ENCODE data around the gene USP17L22. TPM values are rescaled to one million over a fixed set of nuclear protein-coding genes. Genes with fewer than 3 reads are reported as not detected.
"Not testable (repeated sequence)": the region's sequence is repeated elsewhere in the genome, so short reads cannot be mapped to it uniquely, and the experiment has no call there.

Gene USP17L22
- total and polyA plus RNA-seq, 2 donors = not detected

GRCh38 chr4:9253078-9253477 is 14.3 kb upstream of the USP17L22 start, which contains the start of gene USP17L19:
TSS of gene USP17L19 (plus strand) at chr4:9253378. CDS start at chr4:9253378, 0 bp downstream.
- H3K4me1 ChIP-seq (ENCODE audit: control insufficient read depth in 2 of 2, insufficient read depth in 2 of 2, low read length in 2 of 2); H3K9me3 ChIP-seq (ENCODE audit: control insufficient read depth in 2 of 2, insufficient read depth in 1 of 2, low read length in 1 of 2); H3K4me3 ChIP-seq (ENCODE audit: low read length in 2 of 2); DNase-seq (ENCODE audit: low read depth in 6 of 9, low spot score in 9 of 9); H3K27ac ChIP-seq (ENCODE audit: low read depth in 1 of 2, low read length in 1 of 2); H3K36me3 ChIP-seq (ENCODE audit: control insufficient read depth in 2 of 2, insufficient read depth in 2 of 2, low read length in 1 of 2); H3K27me3 ChIP-seq (ENCODE audit: control insufficient read depth in 2 of 2, insufficient read depth in 1 of 2, low read length in 1 of 2): not testable (repeated sequence)
- no CpG with 5 or more reads among the region's 13 CpGs for WGBS

GRCh38 chr4:9257824-9258223 is 9.6 kb upstream of the USP17L22 start, which contains the start of gene USP17L20:
TSS of gene USP17L20 (plus strand) at chr4:9258124. CDS start at chr4:9258124, 0 bp downstream.
- not testable (repeated sequence) for H3K9me3 ChIP-seq (ENCODE audit: control insufficient read depth in 2 of 2, insufficient read depth in 1 of 2, low read length in 1 of 2); H3K27me3 ChIP-seq (ENCODE audit: control insufficient read depth in 2 of 2, insufficient read depth in 1 of 2, low read length in 1 of 2); DNase-seq (ENCODE audit: low read depth in 6 of 9, low spot score in 9 of 9); H3K4me1 ChIP-seq (ENCODE audit: control insufficient read depth in 2 of 2, insufficient read depth in 2 of 2, low read length in 2 of 2); H3K36me3 ChIP-seq (ENCODE audit: control insufficient read depth in 2 of 2, insufficient read depth in 2 of 2, low read length in 1 of 2); H3K27ac ChIP-seq (ENCODE audit: low read depth in 1 of 2, low read length in 1 of 2); H3K4me3 ChIP-seq (ENCODE audit: low read length in 2 of 2)
- WGBS = no CpG with 5 or more reads among the region's 15 CpGs

GRCh38 chr4:9262572-9262971 is 4.8 kb upstream of the USP17L22 start, which contains the start of gene USP17L21:
TSS of gene USP17L21 (plus strand) at chr4:9262872. CDS start at chr4:9262872, 0 bp downstream.
- not testable (repeated sequence) for H3K27me3 ChIP-seq (ENCODE audit: control insufficient read depth in 2 of 2, insufficient read depth in 1 of 2, low read length in 1 of 2); H3K9me3 ChIP-seq (ENCODE audit: control insufficient read depth in 2 of 2, insufficient read depth in 1 of 2, low read length in 1 of 2); H3K36me3 ChIP-seq (ENCODE audit: control insufficient read depth in 2 of 2, insufficient read depth in 2 of 2, low read length in 1 of 2); H3K4me3 ChIP-seq (ENCODE audit: low read length in 2 of 2); H3K4me1 ChIP-seq (ENCODE audit: control insufficient read depth in 2 of 2, insufficient read depth in 2 of 2, low read length in 2 of 2); H3K27ac ChIP-seq (ENCODE audit: low read depth in 1 of 2, low read length in 1 of 2); DNase-seq (ENCODE audit: low read depth in 6 of 9, low spot score in 9 of 9)
- WGBS = no CpG with 5 or more reads among the region's 13 CpGs

- not testable (repeated sequence) for H3K27me3 ChIP-seq (ENCODE audit: control insufficient read depth in 2 of 2, insufficient read depth in 1 of 2, low read length in 1 of 2); DNase-seq (ENCODE audit: low read depth in 6 of 9, low spot score in 9 of 9); H3K4me1 ChIP-seq (ENCODE audit: control insufficient read depth in 2 of 2, insufficient read depth in 2 of 2, low read length in 2 of 2); H3K27ac ChIP-seq (ENCODE audit: low read depth in 1 of 2, low read length in 1 of 2); H3K9me3 ChIP-seq (ENCODE audit: control insufficient read depth in 2 of 2, insufficient read depth in 1 of 2, low read length in 1 of 2); H3K4me3 ChIP-seq (ENCODE audit: low read length in 2 of 2); H3K36me3 ChIP-seq (ENCODE audit: control insufficient read depth in 2 of 2, insufficient read depth in 2 of 2, low read length in 1 of 2)
- 92% methylated on average over 5 of the region's 10 CpGs for WGBS
These were observed 4.3 kb downstream of the USP17L22 start for GRCh38 chr4:9271719-9272118.

Other genes with a start within 250 kb of the USP17L22 start
- gene FAM90A26, start 97.2 kb upstream of the USP17L22 start, total RNA-seq = not detected
- gene FAM90A26, start 97.2 kb upstream of the USP17L22 start, polyA plus RNA-seq = 0.02 TPM
- not detected for gene USP17L10, start 57.0 kb upstream of the USP17L22 start, total RNA-seq
- not detected for gene USP17L10, start 57.0 kb upstream of the USP17L22 start, polyA plus RNA-seq
- not detected for gene USP17L11, start 52.2 kb upstream of the USP17L22 start, total RNA-seq
- not detected for gene USP17L11, start 52.2 kb upstream of the USP17L22 start, polyA plus RNA-seq
- gene USP17L12, start 47.5 kb upstream of the USP17L22 start, total RNA-seq = not detected
- gene USP17L12, start 47.5 kb upstream of the USP17L22 start, polyA plus RNA-seq = not detected
- not detected for gene USP17L13, start 42.7 kb upstream of the USP17L22 start, total RNA-seq
- gene USP17L13, start 42.7 kb upstream of the USP17L22 start, polyA plus RNA-seq = not detected
- not detected for gene USP17L15, start 33.2 kb upstream of the USP17L22 start, total RNA-seq
- 0.02 TPM for gene USP17L15, start 33.2 kb upstream of the USP17L22 start, polyA plus RNA-seq
- not detected for gene USP17L17, start 23.7 kb upstream of the USP17L22 start, total RNA-seq
- not detected for gene USP17L17, start 23.7 kb upstream of the USP17L22 start, polyA plus RNA-seq
- gene USP17L18, start 19.0 kb upstream of the USP17L22 start, total RNA-seq = not detected
- not detected for gene USP17L18, start 19.0 kb upstream of the USP17L22 start, polyA plus RNA-seq
- gene USP17L19, start 14.2 kb upstream of the USP17L22 start, total RNA-seq = not detected
- not detected for gene USP17L19, start 14.2 kb upstream of the USP17L22 start, polyA plus RNA-seq
- gene USP17L20, start 9.5 kb upstream of the USP17L22 start, total RNA-seq = not detected
- gene USP17L20, start 9.5 kb upstream of the USP17L22 start, polyA plus RNA-seq = not detected
- not detected for gene USP17L21, start 4.7 kb upstream of the USP17L22 start, total RNA-seq
- not detected for gene USP17L21, start 4.7 kb upstream of the USP17L22 start, polyA plus RNA-seq
- gene USP17L24, start 57.5 kb downstream of the USP17L22 start, total RNA-seq = not detected
- not detected for gene USP17L24, start 57.5 kb downstream of the USP17L22 start, polyA plus RNA-seq
- not detected for gene USP17L25, start 62.3 kb downstream of the USP17L22 start, total RNA-seq
- not detected for gene USP17L25, start 62.3 kb downstream of the USP17L22 start, polyA plus RNA-seq
- gene USP17L26, start 67.0 kb downstream of the USP17L22 start, total RNA-seq = not detected
- not detected for gene USP17L26, start 67.0 kb downstream of the USP17L22 start, polyA plus RNA-seq
- not detected for gene USP17L5, start 71.8 kb downstream of the USP17L22 start, total RNA-seq
- gene USP17L5, start 71.8 kb downstream of the USP17L22 start, polyA plus RNA-seq = not detected
- not detected for gene USP17L27, start 76.5 kb downstream of the USP17L22 start, total RNA-seq
- not detected for gene USP17L27, start 76.5 kb downstream of the USP17L22 start, polyA plus RNA-seq
- gene USP17L28, start 81.3 kb downstream of the USP17L22 start, total RNA-seq = not detected
- not detected for gene USP17L28, start 81.3 kb downstream of the USP17L22 start, polyA plus RNA-seq
- gene USP17L29, start 86.0 kb downstream of the USP17L22 start, total RNA-seq = not detected
- gene USP17L29, start 86.0 kb downstream of the USP17L22 start, polyA plus RNA-seq = not detected
- not detected for gene USP17L30, start 95.5 kb downstream of the USP17L22 start, total RNA-seq
- gene USP17L30, start 95.5 kb downstream of the USP17L22 start, polyA plus RNA-seq = not detected
- gene DEFB131A, start 176.8 kb downstream of the USP17L22 start, total RNA-seq = not detected
- not detected for gene DEFB131A, start 176.8 kb downstream of the USP17L22 start, polyA plus RNA-seq